ENCODE data around the gene OR2AG2. TPM values are rescaled to one million over a fixed set of nuclear protein-coding genes. Genes with fewer than 3 reads are reported as not detected.

The OR2AG2 gene
- total RNA-seq, 4 donors from 2014 or later: not detected

- DNase-seq (ENCODE audit: low spot score): no peak
- no peak for ATAC-seq (ENCODE audit: low FRiP score)
- TF ChIP-seq CTCF (IDR thresholded peaks at IDR 0.05): no peak
Observed at GRCh38 chr11:6794639-6795038, 22.9 kb upstream of the OR2AG2 start.

- ATAC-seq (ENCODE audit: low FRiP score) (no peak), DNase-seq (ENCODE audit: low spot score) (no peak)
- no peak for TF ChIP-seq CTCF (IDR thresholded peaks at IDR 0.05)
Observed at GRCh38 chr11:6790546-6790945, 18.8 kb upstream of the OR2AG2 start.

GRCh38 chr11:6782720-6783119 is 10.9 kb upstream of the OR2AG2 start, which contains the start of gene OR2AG1:
TSS of gene OR2AG1 (plus strand) at chr11:6783020. CDS start at chr11:6785038, 2,018 bp downstream.
- ATAC-seq (ENCODE audit: low FRiP score): no peak
- TF ChIP-seq CTCF (IDR thresholded peaks at IDR 0.05): no peak
- no peak for DNase-seq (ENCODE audit: low spot score)

GRCh38 chr11:6780829-6781228 is 9.1 kb upstream of the OR2AG2 start:
- no peak for ATAC-seq (ENCODE audit: low FRiP score)
- no peak for DNase-seq (ENCODE audit: low spot score)

GRCh38 chr11:6778518-6778917 is 6.7 kb upstream of the OR2AG2 start:
- no peak for TF ChIP-seq CTCF (IDR thresholded peaks at IDR 0.05)

More at GRCh38 chr11:6780829-6781228, 9.1 kb upstream of the OR2AG2 start:
- TF ChIP-seq CTCF (IDR thresholded peaks at IDR 0.05): no peak

GRCh38 chr11:6757373-6757967 is 14.3 kb downstream of the OR2AG2 start:
- ATAC-seq (ENCODE audit: low FRiP score) (no peak), DNase-seq (ENCODE audit: low spot score) (no peak)
- no peak for TF ChIP-seq CTCF (IDR thresholded peaks at IDR 0.05)

More at GRCh38 chr11:6778518-6778917, 6.7 kb upstream of the OR2AG2 start:
- DNase-seq (ENCODE audit: low spot score) (no peak), ATAC-seq (ENCODE audit: low FRiP score) (no peak)

GRCh38 chr11:6755953-6756347 is 15.8 kb downstream of the OR2AG2 start:
- TF ChIP-seq CTCF (IDR thresholded peaks at IDR 0.05): no peak
- DNase-seq (ENCODE audit: low spot score) (no peak), ATAC-seq (ENCODE audit: low FRiP score) (no peak)
